Rectal smooth muscle tissue (tissue), 1 donor: ENCODE results near the gene CACNA1D.
"Not testable (repeated sequence)": the region's sequence is repeated elsewhere in the genome, so short reads cannot be mapped to it uniquely, and the experiment has no call there.

Experiments
- H3K27ac ChIP-seq: one replicate; pipeline ENCODE4 v1.7.0; 2013; ENCODE audit warnings: low read depth, low read length, inconsistent platforms
- H3K27me3 ChIP-seq: one replicate; pipeline ENCODE4 v1.7.0; 2013; ENCODE audit warnings: low read length; ENCODE audit not compliant: control insufficient read depth, insufficient read depth
- H3K36me3 ChIP-seq: one replicate; pipeline ENCODE4 v1.7.0; 2013; ENCODE audit warnings: low read length; ENCODE audit not compliant: control insufficient read depth, insufficient read depth
- H3K4me1 ChIP-seq: one replicate; pipeline ENCODE4 v1.7.0; 2013; ENCODE audit warnings: low read length; ENCODE audit not compliant: control insufficient read depth, insufficient read depth
- H3K4me3 ChIP-seq: one replicate; pipeline ENCODE4 v1.7.0; 2013; ENCODE audit warnings: low read length
- H3K9ac ChIP-seq: one replicate; pipeline ENCODE4 v1.7.0; 2013; ENCODE audit warnings: low read length

CACNA1D gene

GRCh38 chr3:53659996-53660395 lies 165.6 kb downstream of the CACNA1D start:
- peaks cover 2% of the 10 kb centered on the region for H3K4me1 ChIP-seq
- H3K36me3 ChIP-seq, result no peaks in the 10 kb centered on the region
- H3K9ac ChIP-seq, result no peak overlapping the region
- no peak overlapping the region for H3K27ac ChIP-seq
- no peaks in the 10 kb centered on the region for H3K27me3 ChIP-seq
- H3K4me3 ChIP-seq, result no peak overlapping the region

DNA sequence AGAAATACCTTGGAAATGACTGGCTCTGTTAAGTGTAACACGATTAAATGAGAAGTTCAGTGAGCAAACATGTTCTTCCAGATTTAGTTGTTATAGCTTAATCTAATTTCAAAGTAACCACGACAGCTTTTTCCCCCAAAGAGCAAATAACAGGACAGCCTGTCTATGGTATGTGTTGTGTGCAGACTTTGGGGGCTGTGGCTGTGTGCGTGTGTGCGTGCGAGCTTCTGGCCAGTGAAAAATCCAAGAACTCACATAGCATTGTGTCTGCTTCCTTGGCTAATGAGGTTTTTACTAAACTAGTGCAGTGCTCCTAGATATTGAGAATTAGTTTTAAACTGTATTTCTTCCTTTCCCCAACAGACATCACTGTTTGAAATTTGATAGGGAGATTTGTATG lies 167.1 kb downstream of the CACNA1D start:
- Histone ChIP-seq H3K27ac (no peak overlapping the region), H3K27me3 (no peaks in the 10 kb centered on the region), H3K4me3 (no peak overlapping the region), H3K9ac (no peak overlapping the region), H3K4me1 (peaks cover 2% of the 10 kb centered on the region), H3K36me3 (no peaks in the 10 kb centered on the region)

- H3K27ac ChIP-seq, H3K9ac ChIP-seq, H3K4me1 ChIP-seq, H3K36me3 ChIP-seq, H3K27me3 ChIP-seq, H3K4me3 ChIP-seq: not testable (repeated sequence)
These were observed 170.4 kb downstream of the CACNA1D start for GRCh38 chr3:53664812-53665211.

- H3K27ac ChIP-seq, result no peak overlapping the region
- H3K4me1 ChIP-seq, result peaks cover 2% of the 10 kb centered on the region
- H3K36me3 ChIP-seq, result no peaks in the 10 kb centered on the region
- no peak overlapping the region for H3K4me3 ChIP-seq
- H3K9ac ChIP-seq, result no peak overlapping the region
- no peaks in the 10 kb centered on the region for H3K27me3 ChIP-seq
These were observed 171.4 kb downstream of the CACNA1D start for GRCh38 chr3:53665608-53666425.

- H3K36me3 ChIP-seq, result no peaks in the 10 kb centered on the region
- H3K27me3 ChIP-seq, result no peaks in the 10 kb centered on the region
- H3K4me3 ChIP-seq, result no peak overlapping the region
- no peak overlapping the region for H3K27ac ChIP-seq
- H3K4me1 ChIP-seq, result no peaks in the 10 kb centered on the region
- H3K9ac ChIP-seq, result no peak overlapping the region
These were observed 174.5 kb downstream of the CACNA1D start for GRCh38 chr3:53668872-53669271.

DNA sequence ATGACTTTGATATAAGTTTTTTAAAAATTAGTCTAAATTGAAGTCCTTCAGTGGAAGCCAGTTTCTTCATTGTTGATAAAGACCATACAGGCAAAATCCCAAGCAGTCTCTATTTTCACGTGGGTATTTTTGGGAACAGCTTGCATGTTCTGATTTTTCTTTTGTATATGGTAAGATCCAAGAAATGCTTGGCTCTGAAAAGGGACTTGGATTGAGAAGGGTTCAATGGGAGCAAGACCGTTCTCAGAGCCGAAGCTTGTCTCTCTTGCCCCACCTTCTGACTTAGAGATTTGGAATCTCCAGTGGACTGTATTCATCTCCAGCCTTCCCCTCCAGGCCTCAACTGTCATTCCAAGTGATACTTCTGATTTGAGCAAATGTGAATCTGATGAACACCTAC lies 176.3 kb downstream of the CACNA1D start:
- Histone ChIP-seq H3K4me3 (no peak overlapping the region), H3K27me3 (no peaks in the 10 kb centered on the region), H3K27ac (no peak overlapping the region), H3K9ac (no peak overlapping the region), H3K36me3 (no peaks in the 10 kb centered on the region), H3K4me1 (no peaks in the 10 kb centered on the region)

DNA sequence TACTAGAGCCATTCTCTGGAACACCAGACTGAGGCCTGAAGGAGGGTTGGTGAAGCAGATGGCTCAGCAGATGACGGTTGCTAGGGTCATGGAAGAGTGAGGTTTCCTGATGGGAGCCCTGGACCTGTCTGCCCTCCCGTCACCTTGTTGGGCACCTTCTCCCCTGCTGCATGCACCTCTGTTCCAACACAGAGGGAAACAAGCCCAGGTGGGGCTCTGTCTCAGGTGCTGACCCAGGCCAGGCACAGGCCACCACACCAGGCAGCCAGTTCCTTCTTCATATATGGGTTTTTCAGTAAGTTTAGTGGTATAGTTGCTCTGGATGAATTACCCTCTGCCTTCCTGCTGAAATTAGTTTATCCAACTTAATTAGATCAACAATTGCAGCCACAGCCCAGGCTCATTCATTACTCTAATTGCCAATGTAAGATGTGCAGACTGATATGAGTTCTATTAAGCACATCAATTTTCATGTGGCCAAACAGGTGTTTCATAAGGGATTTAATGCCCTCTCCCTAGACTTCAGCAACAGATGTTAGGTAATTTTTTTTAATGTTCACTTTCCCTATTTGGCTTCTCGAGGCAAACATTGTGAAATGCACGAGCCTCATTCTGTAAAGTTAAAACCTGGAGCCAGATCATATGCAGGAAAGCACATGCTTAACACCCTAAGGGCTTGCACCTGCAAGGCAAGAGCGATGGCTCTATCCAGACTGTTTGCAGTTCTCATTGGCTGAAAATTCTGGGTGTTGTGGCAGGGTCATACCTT lies 177.0 kb downstream of the CACNA1D start:
- no peaks in the 10 kb centered on the region for H3K27me3 ChIP-seq
- no peaks in the 10 kb centered on the region for H3K36me3 ChIP-seq
- no peak overlapping the region for H3K9ac ChIP-seq
- no peak overlapping the region for H3K4me3 ChIP-seq
- H3K27ac ChIP-seq, result no peak overlapping the region
- no peaks in the 10 kb centered on the region for H3K4me1 ChIP-seq

DNA sequence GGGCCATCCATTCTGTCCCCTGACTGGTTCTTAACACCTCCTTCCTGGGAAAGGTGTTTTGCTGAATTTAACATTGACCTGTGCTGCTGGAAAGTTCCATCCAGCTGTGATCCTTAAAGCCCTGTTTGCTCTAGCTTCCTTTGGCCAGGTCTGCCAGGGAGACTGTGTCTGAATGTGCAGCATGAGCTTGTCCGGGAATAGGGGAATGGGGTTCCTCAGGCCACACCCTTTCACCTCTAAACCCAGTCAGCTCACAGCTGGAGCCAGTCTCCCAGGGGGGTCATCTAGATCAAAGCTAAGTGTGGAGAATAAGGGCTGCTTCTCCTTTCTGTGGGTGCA lies 177.5 kb downstream of the CACNA1D start:
- H3K9ac ChIP-seq, result no peak overlapping the region
- no peaks in the 10 kb centered on the region for H3K27me3 ChIP-seq
- H3K4me3 ChIP-seq, result no peak overlapping the region
- H3K27ac ChIP-seq, result no peak overlapping the region
- no peaks in the 10 kb centered on the region for H3K36me3 ChIP-seq
- no peaks in the 10 kb centered on the region for H3K4me1 ChIP-seq

GRCh38 chr3:53672981-53673380 lies 178.6 kb downstream of the CACNA1D start:
- H3K36me3 ChIP-seq, result no peaks in the 10 kb centered on the region
- H3K27me3 ChIP-seq, result no peaks in the 10 kb centered on the region
- H3K4me3 ChIP-seq, result no peak overlapping the region
- no peak overlapping the region for H3K27ac ChIP-seq
- no peak overlapping the region for H3K9ac ChIP-seq
- no peaks in the 10 kb centered on the region for H3K4me1 ChIP-seq

- H3K27ac ChIP-seq, result no peak overlapping the region
- H3K9ac ChIP-seq, result no peak overlapping the region
- H3K4me1 ChIP-seq, result no peaks in the 10 kb centered on the region
- no peaks in the 10 kb centered on the region for H3K36me3 ChIP-seq
- H3K4me3 ChIP-seq, result no peak overlapping the region
- no peaks in the 10 kb centered on the region for H3K27me3 ChIP-seq
These were observed 179.4 kb downstream of the CACNA1D start for GRCh38 chr3:53673722-53674350.

GRCh38 chr3:53674582-53674981 lies 180.2 kb downstream of the CACNA1D start:
- H3K4me1 ChIP-seq, result no peaks in the 10 kb centered on the region
- H3K9ac ChIP-seq, result no peak overlapping the region
- no peaks in the 10 kb centered on the region for H3K36me3 ChIP-seq
- no peaks in the 10 kb centered on the region for H3K27me3 ChIP-seq
- no peak overlapping the region for H3K27ac ChIP-seq
- H3K4me3 ChIP-seq, result no peak overlapping the region

DNA sequence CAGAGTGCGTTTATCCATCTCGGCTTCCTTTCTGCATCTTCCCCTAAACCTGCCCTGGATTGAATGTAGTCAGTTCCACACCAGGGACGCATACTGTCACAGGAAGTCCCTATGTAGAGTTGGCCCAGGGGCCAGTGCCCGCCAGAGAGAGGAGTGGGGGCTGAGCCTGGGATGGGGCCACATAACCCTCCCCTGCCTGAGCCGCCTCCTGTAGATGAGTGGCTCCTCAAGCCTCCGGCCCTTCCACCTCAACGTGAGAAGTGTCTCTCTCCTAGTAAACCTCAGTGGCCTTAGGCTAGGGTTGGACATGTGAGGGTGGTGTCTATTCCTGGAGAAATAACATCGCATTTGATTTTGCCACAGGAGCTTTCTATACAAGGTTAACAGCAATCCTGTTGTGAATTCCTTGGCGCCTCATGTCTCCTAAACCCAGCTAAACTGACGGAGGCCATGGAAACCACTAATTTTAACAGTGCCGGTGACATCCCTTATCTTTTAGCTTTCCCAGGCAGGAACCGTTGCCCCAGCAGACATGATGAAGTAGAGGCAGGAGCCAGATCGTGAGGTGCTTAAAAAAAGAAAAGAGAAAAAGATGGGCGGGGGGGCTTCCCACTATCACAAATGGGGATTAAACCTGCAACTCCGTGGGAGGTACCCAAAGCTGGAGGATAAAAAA lies 180.7 kb downstream of the CACNA1D start:
- Histone ChIP-seq H3K9ac (no peak overlapping the region), H3K27ac (no peak overlapping the region), H3K36me3 (no peaks in the 10 kb centered on the region), H3K27me3 (no peaks in the 10 kb centered on the region), H3K4me1 (no peaks in the 10 kb centered on the region), H3K4me3 (no peak overlapping the region)
